ENCODE data around the gene CCSER1.

CCSER1 gene

DNA sequence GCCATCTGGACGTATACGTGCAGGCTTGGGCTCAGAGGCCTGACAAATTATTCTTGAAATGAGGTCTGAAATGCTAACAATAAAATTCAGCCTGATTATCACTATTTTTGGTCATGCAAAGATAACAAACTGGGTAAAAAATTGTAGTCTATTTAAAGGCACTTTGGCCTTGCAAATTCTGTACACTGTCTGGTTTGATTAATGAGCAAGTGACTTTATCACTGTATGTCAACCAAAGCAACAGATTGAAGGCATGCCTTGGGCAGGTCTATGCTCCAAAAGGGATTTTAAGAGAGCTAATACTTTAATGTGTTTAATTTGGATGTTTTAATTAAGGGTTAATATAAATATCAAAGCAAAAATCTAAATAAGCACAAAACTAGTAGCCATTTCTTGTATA lies 1141.7 kb downstream of the CCSER1 start:
- H3K4me2 ChIP-seq (ENCODE audit: insufficient read depth, low read length, poor library complexity, severe bottlenecking): no peak overlapping the region
- no peak overlapping the region for H3K9ac ChIP-seq (ENCODE audit: low read depth, low read length, poor library complexity)
- no peak overlapping the region for H2BK5ac ChIP-seq (ENCODE audit: low read length)
- H3K27me3 ChIP-seq (ENCODE audit: control insufficient read depth in 3 of 3, insufficient read depth in 3 of 3, low read depth in 1 of 3, low read length in 3 of 3): no peaks in the 10 kb centered on the region
- H3K4me3 ChIP-seq (ENCODE audit: low read length in 2 of 2): no peak overlapping the region
- H3K14ac ChIP-seq (ENCODE audit: low read length): no peak overlapping the region
- H2BK120ac ChIP-seq (ENCODE audit: low read depth, low read length): no peak overlapping the region
- H4K91ac ChIP-seq (ENCODE audit: low read depth, low read length, poor library complexity): no peak overlapping the region
- H3K4me1 ChIP-seq (ENCODE audit: control insufficient read depth in 2 of 2, insufficient read depth in 1 of 2, low read depth in 1 of 2, low read length in 2 of 2): no peaks in the 10 kb centered on the region
- H4K8ac ChIP-seq (ENCODE audit: low read depth, low read length): no peak overlapping the region
- H2BK15ac ChIP-seq (ENCODE audit: low read length): no peak overlapping the region
- H3K36me3 ChIP-seq (replicated peaks in 1 of 2; ENCODE audit: control insufficient read depth in 2 of 2, insufficient read depth in 2 of 2, low read length in 2 of 2): no peaks in the 10 kb centered on the region
- no peak overlapping the region for H2BK12ac ChIP-seq (ENCODE audit: low read length)
- H3K18ac ChIP-seq (ENCODE audit: low read length): no peak overlapping the region
- WGBS, 2 donors (ENCODE audit: extremely low coverage in 2 of 2, insufficient read length in 2 of 2, insufficient replicate concordance in 1 of 2): no CpG with 5 or more reads among the region's 2 CpGs
- no peak for DNase-seq (ENCODE audit: low spot score)
- no peak overlapping the region for H3K23ac ChIP-seq (ENCODE audit: low read depth, low read length, poor library complexity)
- H2AK5ac ChIP-seq (ENCODE audit: low read depth, low read length): no peak overlapping the region
- no peak overlapping the region for H3K4ac ChIP-seq (ENCODE audit: low read length)
- H3K79me1 ChIP-seq (ENCODE audit: low read depth, low read length): no peaks in the 10 kb centered on the region
- no peak overlapping the region for H3K27ac ChIP-seq (replicated peaks; ENCODE audit: low read length)
- no peaks in the 10 kb centered on the region for H3K9me3 ChIP-seq (replicated peaks in 1 of 2; ENCODE audit: control insufficient read depth in 2 of 2, insufficient read depth in 1 of 2, low read depth in 1 of 2, low read length in 2 of 2)
- no peak overlapping the region for H2AFZ ChIP-seq (ENCODE audit: low read length)

DNA sequence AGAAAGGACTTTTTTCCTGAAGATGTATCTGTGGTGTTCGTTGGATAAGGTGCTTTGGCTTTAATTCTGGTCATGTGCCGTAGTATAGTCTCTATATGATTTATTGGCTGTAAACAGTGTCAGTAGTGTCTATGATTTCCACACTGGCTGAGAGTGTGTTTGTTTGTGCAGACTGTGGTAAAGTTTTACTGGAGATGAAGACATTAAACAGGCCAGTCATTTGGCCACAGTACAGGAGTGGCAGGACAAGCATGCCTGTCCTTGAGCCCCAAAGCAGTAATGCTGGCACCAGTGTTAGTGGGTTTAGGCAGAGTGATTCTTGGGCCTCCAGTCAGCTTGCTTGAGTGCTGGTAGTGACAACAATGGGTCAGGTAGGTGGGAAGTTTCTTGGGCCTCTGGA lies 1152.7 kb downstream of the CCSER1 start:
- no peak overlapping the region for H4K8ac ChIP-seq (ENCODE audit: low read depth, low read length)
- no peak overlapping the region for H3K4me2 ChIP-seq (ENCODE audit: insufficient read depth, low read length, poor library complexity, severe bottlenecking)
- no peak for DNase-seq (ENCODE audit: low spot score)
- H2BK12ac ChIP-seq (ENCODE audit: low read length): no peak overlapping the region
- no peak overlapping the region for H3K9ac ChIP-seq (ENCODE audit: low read depth, low read length, poor library complexity)
- H3K27me3 ChIP-seq (ENCODE audit: control insufficient read depth in 3 of 3, insufficient read depth in 3 of 3, low read depth in 1 of 3, low read length in 3 of 3): no peaks in the 10 kb centered on the region
- no peak overlapping the region for H3K18ac ChIP-seq (ENCODE audit: low read length)
- no peak overlapping the region for H2BK5ac ChIP-seq (ENCODE audit: low read length)
- no CpG with 5 or more reads among the region's 2 CpGs for WGBS, 2 donors (ENCODE audit: extremely low coverage in 2 of 2, insufficient read length in 2 of 2, insufficient replicate concordance in 1 of 2)
- H3K9me3 ChIP-seq (replicated peaks in 1 of 2; ENCODE audit: control insufficient read depth in 2 of 2, insufficient read depth in 1 of 2, low read depth in 1 of 2, low read length in 2 of 2): no peaks in the 10 kb centered on the region
- H3K4me3 ChIP-seq (ENCODE audit: low read length in 2 of 2): no peak overlapping the region
- no peak overlapping the region for H3K27ac ChIP-seq (replicated peaks; ENCODE audit: low read length)
- no peaks in the 10 kb centered on the region for H3K4me1 ChIP-seq (ENCODE audit: control insufficient read depth in 2 of 2, insufficient read depth in 1 of 2, low read depth in 1 of 2, low read length in 2 of 2)
- no peaks in the 10 kb centered on the region for H3K79me1 ChIP-seq (ENCODE audit: low read depth, low read length)
- no peak overlapping the region for H2BK15ac ChIP-seq (ENCODE audit: low read length)
- no peaks in the 10 kb centered on the region for H3K36me3 ChIP-seq (replicated peaks in 1 of 2; ENCODE audit: control insufficient read depth in 2 of 2, insufficient read depth in 2 of 2, low read length in 2 of 2)
- no peak overlapping the region for H2BK120ac ChIP-seq (ENCODE audit: low read depth, low read length)
- H2AFZ ChIP-seq (ENCODE audit: low read length): no peak overlapping the region
- no peak overlapping the region for H3K4ac ChIP-seq (ENCODE audit: low read length)
- no peak overlapping the region for H3K14ac ChIP-seq (ENCODE audit: low read length)
- no peak overlapping the region for H4K91ac ChIP-seq (ENCODE audit: low read depth, low read length, poor library complexity)
- H2AK5ac ChIP-seq (ENCODE audit: low read depth, low read length): no peak overlapping the region
- no peak overlapping the region for H3K23ac ChIP-seq (ENCODE audit: low read depth, low read length, poor library complexity)

DNA sequence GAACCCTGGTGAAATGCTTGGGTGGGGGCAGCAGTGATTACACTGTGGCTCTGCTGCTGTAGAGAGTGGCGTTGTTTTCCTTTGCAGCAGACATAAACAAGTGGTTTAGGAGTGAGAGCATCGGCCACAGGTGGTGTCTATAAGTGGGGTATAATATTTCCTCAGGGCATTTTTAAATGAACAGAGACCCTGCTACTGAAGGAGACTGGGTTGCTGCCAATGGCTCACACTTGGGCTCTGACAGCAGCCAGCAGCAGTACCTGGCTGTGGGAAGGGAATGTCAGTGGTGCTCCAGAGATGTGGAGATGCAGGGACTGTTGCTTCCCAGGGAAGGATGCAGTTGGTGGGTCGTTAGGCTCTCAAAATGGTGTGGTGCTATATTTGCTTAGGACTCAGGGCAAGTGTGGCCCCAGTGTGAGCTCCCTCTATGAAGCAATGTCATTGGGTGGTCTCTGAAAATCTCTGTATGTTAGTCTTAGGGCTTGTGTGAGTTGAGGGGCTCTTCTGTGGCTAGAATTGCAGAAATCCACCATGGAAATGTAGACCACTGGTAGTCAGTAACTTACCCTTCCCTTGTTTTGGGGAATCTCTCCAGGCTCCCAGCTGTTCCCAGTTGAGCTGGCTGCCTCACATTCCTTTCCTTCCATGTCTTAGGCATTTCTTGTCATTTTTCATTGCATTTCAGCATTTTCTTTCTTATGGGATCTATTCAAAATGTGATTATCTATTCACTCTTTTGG lies 1153.5 kb downstream of the CCSER1 start:
- no peaks in the 10 kb centered on the region for H3K27me3 ChIP-seq (ENCODE audit: control insufficient read depth in 3 of 3, insufficient read depth in 3 of 3, low read depth in 1 of 3, low read length in 3 of 3)
- no peak overlapping the region for H2AK5ac ChIP-seq (ENCODE audit: low read depth, low read length)
- WGBS, 2 donors (ENCODE audit: extremely low coverage in 2 of 2, insufficient read length in 2 of 2, insufficient replicate concordance in 1 of 2): no CpG with 5 or more reads among the region's 3 CpGs
- H3K79me1 ChIP-seq (ENCODE audit: low read depth, low read length): no peaks in the 10 kb centered on the region
- DNase-seq (ENCODE audit: low spot score): no peak
- no peak overlapping the region for H3K4me3 ChIP-seq (ENCODE audit: low read length in 2 of 2)
- H2BK5ac ChIP-seq (ENCODE audit: low read length): no peak overlapping the region
- no peak overlapping the region for H3K18ac ChIP-seq (ENCODE audit: low read length)
- no peak overlapping the region for H3K4ac ChIP-seq (ENCODE audit: low read length)
- no peak overlapping the region for H2BK15ac ChIP-seq (ENCODE audit: low read length)
- H4K91ac ChIP-seq (ENCODE audit: low read depth, low read length, poor library complexity): no peak overlapping the region
- no peaks in the 10 kb centered on the region for H3K4me1 ChIP-seq (ENCODE audit: control insufficient read depth in 2 of 2, insufficient read depth in 1 of 2, low read depth in 1 of 2, low read length in 2 of 2)
- H2BK12ac ChIP-seq (ENCODE audit: low read length): no peak overlapping the region
- no peak overlapping the region for H3K23ac ChIP-seq (ENCODE audit: low read depth, low read length, poor library complexity)
- no peak overlapping the region for H3K9ac ChIP-seq (ENCODE audit: low read depth, low read length, poor library complexity)
- no peaks in the 10 kb centered on the region for H3K9me3 ChIP-seq (replicated peaks in 1 of 2; ENCODE audit: control insufficient read depth in 2 of 2, insufficient read depth in 1 of 2, low read depth in 1 of 2, low read length in 2 of 2)
- no peak overlapping the region for H4K8ac ChIP-seq (ENCODE audit: low read depth, low read length)
- no peaks in the 10 kb centered on the region for H3K36me3 ChIP-seq (replicated peaks in 1 of 2; ENCODE audit: control insufficient read depth in 2 of 2, insufficient read depth in 2 of 2, low read length in 2 of 2)
- H2BK120ac ChIP-seq (ENCODE audit: low read depth, low read length): no peak overlapping the region
- no peak overlapping the region for H3K14ac ChIP-seq (ENCODE audit: low read length)
- no peak overlapping the region for H3K4me2 ChIP-seq (ENCODE audit: insufficient read depth, low read length, poor library complexity, severe bottlenecking)
- H2AFZ ChIP-seq (ENCODE audit: low read length): no peak overlapping the region
- no peak overlapping the region for H3K27ac ChIP-seq (replicated peaks; ENCODE audit: low read length)

DNA sequence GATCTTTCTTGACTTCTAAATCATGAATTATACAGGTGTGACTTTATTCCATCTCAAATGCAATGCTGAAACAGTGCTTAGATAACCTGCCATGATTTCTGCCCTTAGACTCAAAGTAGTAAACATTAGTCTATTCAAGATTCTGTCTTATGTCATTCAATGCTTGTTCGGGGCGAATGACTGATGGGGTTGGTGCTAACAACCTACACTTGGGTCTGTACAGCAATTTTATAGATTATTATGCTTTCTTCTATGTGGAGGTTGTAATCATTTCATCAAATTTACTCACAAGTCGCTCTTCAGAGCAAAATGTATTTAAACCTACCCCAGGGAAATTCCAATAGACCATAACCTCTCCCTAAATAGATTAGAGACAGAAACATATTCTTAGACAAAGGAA lies 1155.0 kb downstream of the CCSER1 start:
- Histone ChIP-seq H3K36me3 (replicated peaks in 1 of 2; ENCODE audit: control insufficient read depth in 2 of 2, insufficient read depth in 2 of 2, low read length in 2 of 2) (no peaks in the 10 kb centered on the region), H2AFZ (ENCODE audit: low read length) (no peak overlapping the region), H3K23ac (ENCODE audit: low read depth, low read length, poor library complexity) (no peak overlapping the region), H3K27ac (replicated peaks; ENCODE audit: low read length) (no peak overlapping the region), H2BK120ac (ENCODE audit: low read depth, low read length) (no peak overlapping the region), H3K79me1 (ENCODE audit: low read depth, low read length) (no peaks in the 10 kb centered on the region), H2BK12ac (ENCODE audit: low read length) (no peak overlapping the region), H3K18ac (ENCODE audit: low read length) (no peak overlapping the region), H4K91ac (ENCODE audit: low read depth, low read length, poor library complexity) (no peak overlapping the region), H3K9ac (ENCODE audit: low read depth, low read length, poor library complexity) (no peak overlapping the region), H3K9me3 (replicated peaks in 1 of 2; ENCODE audit: control insufficient read depth in 2 of 2, insufficient read depth in 1 of 2, low read depth in 1 of 2, low read length in 2 of 2) (no peaks in the 10 kb centered on the region), H2BK15ac (ENCODE audit: low read length) (no peak overlapping the region), H4K8ac (ENCODE audit: low read depth, low read length) (no peak overlapping the region), H3K27me3 (ENCODE audit: control insufficient read depth in 3 of 3, insufficient read depth in 3 of 3, low read depth in 1 of 3, low read length in 3 of 3) (no peaks in the 10 kb centered on the region), H3K14ac (ENCODE audit: low read length) (no peak overlapping the region), H3K4me2 (ENCODE audit: insufficient read depth, low read length, poor library complexity, severe bottlenecking) (no peak overlapping the region), H3K4me1 (ENCODE audit: control insufficient read depth in 2 of 2, insufficient read depth in 1 of 2, low read depth in 1 of 2, low read length in 2 of 2) (no peaks in the 10 kb centered on the region), H2AK5ac (ENCODE audit: low read depth, low read length) (no peak overlapping the region), H3K4me3 (ENCODE audit: low read length in 2 of 2) (no peak overlapping the region), H3K4ac (ENCODE audit: low read length) (no peak overlapping the region), H2BK5ac (ENCODE audit: low read length) (no peak overlapping the region)
- WGBS, 2 donors (ENCODE audit: extremely low coverage in 2 of 2, insufficient read length in 2 of 2, insufficient replicate concordance in 1 of 2): no CpG with 5 or more reads among the region's 3 CpGs
- no peak for DNase-seq (ENCODE audit: low spot score)
